ENCODE data around the gene GLP2R.

GRCh38 chr17:9904277-9905077, 78.8 kb downstream of the GLP2R start:
- TF ChIP-seq CTCF (conservative IDR thresholded peaks at IDR 0.05; ENCODE audit: low read length) (no peak), EZH2phosphoT487 (IDR thresholded peaks at IDR 0.05; ENCODE audit: borderline replicate concordance, low read depth, low read length) (no peak)
